ENCODE data around the gene TPRG1. TPM values are rescaled to one million over a fixed set of nuclear protein-coding genes. Genes with fewer than 3 reads are reported as not detected.

Gene TPRG1
- total and polyA plus RNA-seq, 4 donors: 1.0 to 46.6 (median 6.9) TPM

DNA sequence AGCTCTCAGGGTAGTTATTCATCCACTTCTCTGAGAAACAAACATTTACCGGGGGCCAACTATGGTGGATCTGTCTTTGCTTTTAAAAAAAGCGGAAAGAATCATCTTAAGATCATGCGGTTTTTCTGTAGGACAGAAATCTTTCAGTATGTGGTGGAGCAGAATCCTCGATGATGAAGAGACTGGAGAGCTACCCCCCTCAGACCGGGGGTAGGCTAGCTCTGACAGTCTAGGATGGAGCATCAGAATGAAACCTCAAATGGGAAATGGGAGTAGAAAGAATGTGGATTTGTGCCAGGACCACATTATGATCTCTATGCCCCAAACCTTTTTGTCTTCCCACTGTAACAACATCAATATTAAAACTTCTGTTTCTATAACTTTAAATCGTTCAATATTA, 30.3 kb downstream of the TPRG1 start:
- H3K9ac ChIP-seq (ENCODE audit: low read depth in 1 of 2, low read length in 2 of 2): no peak overlapping the region
- H3K27ac ChIP-seq (ENCODE audit: low read depth in 1 of 2, low read length in 2 of 2): no peak overlapping the region
- no peak overlapping the region for H3K4me3 ChIP-seq (ENCODE audit: low read depth in 1 of 3, low read length in 3 of 3)
- no peaks in the 10 kb centered on the region for H3K4me1 ChIP-seq (ENCODE audit: control insufficient read depth in 4 of 4, insufficient read depth in 4 of 4, low read length in 3 of 4)
- H3K9me3 ChIP-seq (ENCODE audit: control insufficient read depth in 4 of 4, low read length in 3 of 4): no peaks in the 10 kb centered on the region
- 83% methylated on average over 6 of the region's 6 CpGs for WGBS
- DNase-seq (ENCODE audit: low spot score): no peak
- H3K36me3 ChIP-seq (ENCODE audit: control insufficient read depth in 4 of 4, insufficient read depth in 3 of 4, low read depth in 1 of 4, low read length in 3 of 4): peaks cover 0 to 4% (median under 1%) of the 10 kb centered on the region in 4 donors
- H3K27me3 ChIP-seq (ENCODE audit: control insufficient read depth in 4 of 4, insufficient read depth in 4 of 4, low read length in 3 of 4): no peaks in the 10 kb centered on the region
- no peak for TF ChIP-seq HNF4G (IDR thresholded peaks at IDR 0.05)
- no peak for TF ChIP-seq JUND (IDR thresholded peaks at IDR 0.05)
- TF ChIP-seq RXRA (IDR thresholded peaks at IDR 0.05): no peak
- TF ChIP-seq EGR1 (IDR thresholded peaks at IDR 0.05; ENCODE audit: low read depth in 2 of 2): no peak
- TF ChIP-seq, protein P1, sequence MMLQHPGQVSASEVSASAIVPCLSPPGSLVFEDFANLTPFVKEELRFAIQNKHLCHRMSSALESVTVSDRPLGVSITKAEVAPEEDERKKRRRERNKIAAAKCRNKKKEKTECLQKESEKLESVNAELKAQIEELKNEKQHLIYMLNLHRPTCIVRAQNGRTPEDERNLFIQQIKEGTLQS (IDR thresholded peaks at IDR 0.05): no peak
- no peak for TF ChIP-seq FOXA1 (IDR thresholded peaks at IDR 0.05)
- TF ChIP-seq, protein P2, sequence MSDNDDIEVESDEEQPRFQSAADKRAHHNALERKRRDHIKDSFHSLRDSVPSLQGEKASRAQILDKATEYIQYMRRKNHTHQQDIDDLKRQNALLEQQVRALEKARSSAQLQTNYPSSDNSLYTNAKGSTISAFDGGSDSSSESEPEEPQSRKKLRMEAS (IDR thresholded peaks at IDR 0.05): no peak
- no peak for TF ChIP-seq TAF1 (conservative IDR thresholded peaks at IDR 0.05)
- no peak for TF ChIP-seq FOXA2 (IDR thresholded peaks at IDR 0.05)
- TF ChIP-seq YY1 (IDR thresholded peaks at IDR 0.05): no peak
- no peak for TF ChIP-seq GABPA (IDR thresholded peaks at IDR 0.05 in 1 of 2, conservative IDR thresholded peaks at IDR 0.05 in 1 of 2)
- TF ChIP-seq, protein P3, sequence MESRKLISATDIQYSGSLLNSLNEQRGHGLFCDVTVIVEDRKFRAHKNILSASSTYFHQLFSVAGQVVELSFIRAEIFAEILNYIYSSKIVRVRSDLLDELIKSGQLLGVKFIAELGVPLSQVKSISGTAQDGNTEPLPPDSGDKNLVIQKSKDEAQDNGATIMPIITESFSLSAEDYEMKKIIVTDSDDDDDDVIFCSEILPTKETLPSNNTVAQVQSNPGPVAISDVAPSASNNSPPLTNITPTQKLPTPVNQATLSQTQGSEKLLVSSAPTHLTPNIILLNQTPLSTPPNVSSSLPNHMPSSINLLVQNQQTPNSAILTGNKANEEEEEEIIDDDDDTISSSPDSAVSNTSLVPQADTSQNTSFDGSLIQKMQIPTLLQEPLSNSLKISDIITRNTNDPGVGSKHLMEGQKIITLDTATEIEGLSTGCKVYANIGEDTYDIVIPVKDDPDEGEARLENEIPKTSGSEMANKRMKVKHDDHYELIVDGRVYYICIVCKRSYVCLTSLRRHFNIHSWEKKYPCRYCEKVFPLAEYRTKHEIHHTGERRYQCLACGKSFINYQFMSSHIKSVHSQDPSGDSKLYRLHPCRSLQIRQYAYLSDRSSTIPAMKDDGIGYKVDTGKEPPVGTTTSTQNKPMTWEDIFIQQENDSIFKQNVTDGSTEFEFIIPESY (IDR thresholded peaks at IDR 0.05): no peak
- TF ChIP-seq RAD21 (IDR thresholded peaks at IDR 0.05): no peak
- TF ChIP-seq, protein P4, sequence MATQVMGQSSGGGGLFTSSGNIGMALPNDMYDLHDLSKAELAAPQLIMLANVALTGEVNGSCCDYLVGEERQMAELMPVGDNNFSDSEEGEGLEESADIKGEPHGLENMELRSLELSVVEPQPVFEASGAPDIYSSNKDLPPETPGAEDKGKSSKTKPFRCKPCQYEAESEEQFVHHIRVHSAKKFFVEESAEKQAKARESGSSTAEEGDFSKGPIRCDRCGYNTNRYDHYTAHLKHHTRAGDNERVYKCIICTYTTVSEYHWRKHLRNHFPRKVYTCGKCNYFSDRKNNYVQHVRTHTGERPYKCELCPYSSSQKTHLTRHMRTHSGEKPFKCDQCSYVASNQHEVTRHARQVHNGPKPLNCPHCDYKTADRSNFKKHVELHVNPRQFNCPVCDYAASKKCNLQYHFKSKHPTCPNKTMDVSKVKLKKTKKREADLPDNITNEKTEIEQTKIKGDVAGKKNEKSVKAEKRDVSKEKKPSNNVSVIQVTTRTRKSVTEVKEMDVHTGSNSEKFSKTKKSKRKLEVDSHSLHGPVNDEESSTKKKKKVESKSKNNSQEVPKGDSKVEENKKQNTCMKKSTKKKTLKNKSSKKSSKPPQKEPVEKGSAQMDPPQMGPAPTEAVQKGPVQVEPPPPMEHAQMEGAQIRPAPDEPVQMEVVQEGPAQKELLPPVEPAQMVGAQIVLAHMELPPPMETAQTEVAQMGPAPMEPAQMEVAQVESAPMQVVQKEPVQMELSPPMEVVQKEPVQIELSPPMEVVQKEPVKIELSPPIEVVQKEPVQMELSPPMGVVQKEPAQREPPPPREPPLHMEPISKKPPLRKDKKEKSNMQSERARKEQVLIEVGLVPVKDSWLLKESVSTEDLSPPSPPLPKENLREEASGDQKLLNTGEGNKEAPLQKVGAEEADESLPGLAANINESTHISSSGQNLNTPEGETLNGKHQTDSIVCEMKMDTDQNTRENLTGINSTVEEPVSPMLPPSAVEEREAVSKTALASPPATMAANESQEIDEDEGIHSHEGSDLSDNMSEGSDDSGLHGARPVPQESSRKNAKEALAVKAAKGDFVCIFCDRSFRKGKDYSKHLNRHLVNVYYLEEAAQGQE (IDR thresholded peaks at IDR 0.05): no peak
- TF ChIP-seq, protein P5, sequence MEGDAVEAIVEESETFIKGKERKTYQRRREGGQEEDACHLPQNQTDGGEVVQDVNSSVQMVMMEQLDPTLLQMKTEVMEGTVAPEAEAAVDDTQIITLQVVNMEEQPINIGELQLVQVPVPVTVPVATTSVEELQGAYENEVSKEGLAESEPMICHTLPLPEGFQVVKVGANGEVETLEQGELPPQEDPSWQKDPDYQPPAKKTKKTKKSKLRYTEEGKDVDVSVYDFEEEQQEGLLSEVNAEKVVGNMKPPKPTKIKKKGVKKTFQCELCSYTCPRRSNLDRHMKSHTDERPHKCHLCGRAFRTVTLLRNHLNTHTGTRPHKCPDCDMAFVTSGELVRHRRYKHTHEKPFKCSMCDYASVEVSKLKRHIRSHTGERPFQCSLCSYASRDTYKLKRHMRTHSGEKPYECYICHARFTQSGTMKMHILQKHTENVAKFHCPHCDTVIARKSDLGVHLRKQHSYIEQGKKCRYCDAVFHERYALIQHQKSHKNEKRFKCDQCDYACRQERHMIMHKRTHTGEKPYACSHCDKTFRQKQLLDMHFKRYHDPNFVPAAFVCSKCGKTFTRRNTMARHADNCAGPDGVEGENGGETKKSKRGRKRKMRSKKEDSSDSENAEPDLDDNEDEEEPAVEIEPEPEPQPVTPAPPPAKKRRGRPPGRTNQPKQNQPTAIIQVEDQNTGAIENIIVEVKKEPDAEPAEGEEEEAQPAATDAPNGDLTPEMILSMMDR (IDR thresholded peaks at IDR 0.05; ENCODE audit: low read depth, low read length, missing input control): no peak
- TF ChIP-seq SP1 (IDR thresholded peaks at IDR 0.05): no peak

DNA sequence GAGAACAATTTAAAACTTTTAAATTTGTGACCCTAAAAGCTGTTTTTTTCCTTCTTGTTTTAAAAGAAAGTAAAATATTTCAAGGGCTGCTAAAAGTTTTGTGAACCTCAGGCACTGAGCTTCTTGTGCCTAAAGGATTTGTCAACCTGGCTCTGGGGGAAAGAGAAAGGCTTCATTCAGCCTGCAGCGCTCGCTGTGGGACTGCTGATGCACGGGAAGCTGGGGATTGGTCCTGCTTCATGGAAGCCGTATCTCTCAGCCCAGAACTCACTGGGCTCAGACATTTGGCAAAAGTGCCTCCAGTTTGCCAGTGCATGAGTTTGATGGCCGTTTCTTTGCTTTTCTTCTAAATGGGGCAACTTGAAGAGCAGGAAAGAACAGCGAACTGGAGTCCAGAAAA, 30.8 kb downstream of the TPRG1 start:
- Histone ChIP-seq H3K36me3 (ENCODE audit: control insufficient read depth in 4 of 4, insufficient read depth in 3 of 4, low read depth in 1 of 4, low read length in 3 of 4) (peaks cover 0 to 3% (median 1%) of the 10 kb centered on the region in 4 donors), H3K9me3 (ENCODE audit: control insufficient read depth in 4 of 4, low read length in 3 of 4) (no peaks in the 10 kb centered on the region), H3K4me3 (ENCODE audit: low read depth in 1 of 3, low read length in 3 of 3) (no peak overlapping the region), H3K27me3 (ENCODE audit: control insufficient read depth in 4 of 4, insufficient read depth in 4 of 4, low read length in 3 of 4) (no peaks in the 10 kb centered on the region), H3K27ac (ENCODE audit: low read depth in 1 of 2, low read length in 2 of 2) (no peak overlapping the region), H3K4me1 (ENCODE audit: control insufficient read depth in 4 of 4, insufficient read depth in 4 of 4, low read length in 3 of 4) (no peaks in the 10 kb centered on the region), H3K9ac (ENCODE audit: low read depth in 1 of 2, low read length in 2 of 2) (no peak overlapping the region)
- 75% methylated on average over 6 of the region's 6 CpGs for WGBS
- DNase-seq (ENCODE audit: low spot score): no peak
- TF ChIP-seq, protein P2 (IDR thresholded peaks at IDR 0.05): no peak
- TF ChIP-seq SP1 (IDR thresholded peaks at IDR 0.05) (no peak), JUND (IDR thresholded peaks at IDR 0.05) (no peak), EGR1 (IDR thresholded peaks at IDR 0.05; ENCODE audit: low read depth in 2 of 2) (no peak), GABPA (IDR thresholded peaks at IDR 0.05 in 1 of 2, conservative IDR thresholded peaks at IDR 0.05 in 1 of 2) (no peak), HNF4A (conservative IDR thresholded peaks at IDR 0.05) (no peak)
- TF ChIP-seq, protein P1 (IDR thresholded peaks at IDR 0.05): no peak

Measured in liver (tissue), 9 donors.